Panc1 (cell line): ENCODE results near the gene CLDN7. TPM values are rescaled to one million over a fixed set of nuclear protein-coding genes. Genes with fewer than 3 reads are reported as not detected.

Source experiments
- ATAC-seq: fragments of 200-7000 bp; cut with Tn5 transposase; 2 replicates; pipeline ENCODE4 v1.9.1; 2020; ENCODE audit warnings: mild to moderate bottlenecking, moderate library complexity
- BruUV-seq: library from RNA; stranded (reverse); fragments of 400-500 nt; replicated peaks from 2 replicates; lab custom pipeline; 2021; lab: Mats Ljungman, UMichigan
- CTCF ChIA-PET: fragments of 300-600 bp; sonication (Branson Sonifier 250); formaldehyde crosslinking; loops from one replicate; lab custom pipeline; 2022; ENCODE audit warnings: antibody characterized with exemption; lab: Charles Lee
- POLR2A ChIA-PET: fragments of 300-600 bp; sonication (Branson Sonifier 250); formaldehyde crosslinking; loops from one replicate; lab custom pipeline; 2022; ENCODE audit warnings: antibody characterized with exemption; lab: Charles Lee
- DNase-seq: peaks from one replicate; pipeline ENCODE4 v3.0.0-alpha.2; 2010; ENCODE audit warnings: low read depth, low spot score
- H3K27ac ChIP-seq: 2 replicates; pipeline ENCODE4 v1.5.1; 2011; ENCODE audit warnings: mild to moderate bottlenecking, low read length, inconsistent platforms
- H3K27me3 ChIP-seq: fragments of 200-500 bp; sonication (Bioruptor generic); 2 replicates; pipeline ENCODE4 v1.6.0; 2014; ENCODE audit warnings: low read length, inconsistent platforms; ENCODE audit not compliant: control insufficient read depth, insufficient read depth
- H3K36me3 ChIP-seq: fragments of 200-500 bp; sonication (Bioruptor generic); 2 replicates; pipeline ENCODE4 v1.5.1; 2014; ENCODE audit warnings: inconsistent platforms, mild to moderate bottlenecking, low read length, moderate library complexity; ENCODE audit not compliant: control insufficient read depth, insufficient read depth
- H3K4me1 ChIP-seq: 2 replicates; pipeline ENCODE4 v1.5.1; 2011; ENCODE audit warnings: inconsistent platforms, mild to moderate bottlenecking, low read length, moderate library complexity; ENCODE audit not compliant: control insufficient read depth, insufficient read depth
- H3K4me3 ChIP-seq, 2 experiments: 2 replicates each; pipeline ENCODE4 v1.5.1; 2011 to 2012; ENCODE audit warnings: low read depth in 2 of 2, low read length in 2 of 2, mild to moderate bottlenecking in 2 of 2, inconsistent platforms in 1 of 2, moderate library complexity in 1 of 2
- H3K9me3 ChIP-seq: fragments of 200-500 bp; sonication (Bioruptor generic); 2 replicates; pipeline ENCODE4 v1.5.1; 2014; ENCODE audit warnings: low read depth, mild to moderate bottlenecking, inconsistent platforms, low read length, moderate library complexity; ENCODE audit not compliant: control insufficient read depth, insufficient read depth
- CTCF ChIP-seq: fragments of 450-650 bp; IDR thresholded peaks from 2 replicates; pipeline ENCODE4 v1.5.1; 2017; ENCODE audit warnings: mild to moderate bottlenecking
- POLR2AphosphoS5 ChIP-seq: IDR thresholded peaks from 2 replicates; pipeline ENCODE4 v1.6.1; 2012; ENCODE audit warnings: mild to moderate bottlenecking, low read depth, low read length, moderate library complexity
- SIN3A ChIP-seq: IDR thresholded peaks from 2 replicates; pipeline ENCODE4 v1.6.1; 2012; ENCODE audit warnings: low read depth, mild to moderate bottlenecking, low read length, moderate library complexity, borderline replicate concordance; ENCODE audit not compliant: insufficient read depth
- TCF7L2 ChIP-seq: IDR thresholded peaks from 2 replicates; pipeline ENCODE4 v1.6.1; 2011; ENCODE audit warnings: mild to moderate bottlenecking, low read depth, low read length, inconsistent platforms
- in situ Hi-C: cut with HindIII; loops from 2 replicates; pipeline ENCODE4 v1.10.0; 2016; ENCODE audit warnings: low sequenced_read_pairs, low pct_unique_long_range_greater_than_20kb
- intact Hi-C: fragments of 100-400 bp; cut with micrococcal nuclease; formaldehyde crosslinking; loops from one replicate; pipeline ENCODE4 v1.10.0; 2022; ENCODE audit not compliant: unreplicated experiment
- total RNA-seq: library from RNA; stranded (reverse); gene quantifications from one replicate; pipeline ENCODE4 v1.2.1, GENCODE V29; 2021; ENCODE audit not compliant: unreplicated experiment
- TF ChIP-seq, protein P1 (sequence below), 2 experiments: IDR thresholded peaks; 2 replicates each; pipeline ENCODE4 v1.6.1; 2011 to 2012; ENCODE audit warnings: low read depth in 2 of 2, control low read depth in 1 of 2, low read length in 1 of 2, mild to moderate bottlenecking in 1 of 2, moderate library complexity in 1 of 2; ENCODE audit not compliant: insufficient read depth in 1 of 2

CLDN7 gene
- total RNA-seq, 1 experiment from 2014 or later = 43.1 TPM

DNA sequence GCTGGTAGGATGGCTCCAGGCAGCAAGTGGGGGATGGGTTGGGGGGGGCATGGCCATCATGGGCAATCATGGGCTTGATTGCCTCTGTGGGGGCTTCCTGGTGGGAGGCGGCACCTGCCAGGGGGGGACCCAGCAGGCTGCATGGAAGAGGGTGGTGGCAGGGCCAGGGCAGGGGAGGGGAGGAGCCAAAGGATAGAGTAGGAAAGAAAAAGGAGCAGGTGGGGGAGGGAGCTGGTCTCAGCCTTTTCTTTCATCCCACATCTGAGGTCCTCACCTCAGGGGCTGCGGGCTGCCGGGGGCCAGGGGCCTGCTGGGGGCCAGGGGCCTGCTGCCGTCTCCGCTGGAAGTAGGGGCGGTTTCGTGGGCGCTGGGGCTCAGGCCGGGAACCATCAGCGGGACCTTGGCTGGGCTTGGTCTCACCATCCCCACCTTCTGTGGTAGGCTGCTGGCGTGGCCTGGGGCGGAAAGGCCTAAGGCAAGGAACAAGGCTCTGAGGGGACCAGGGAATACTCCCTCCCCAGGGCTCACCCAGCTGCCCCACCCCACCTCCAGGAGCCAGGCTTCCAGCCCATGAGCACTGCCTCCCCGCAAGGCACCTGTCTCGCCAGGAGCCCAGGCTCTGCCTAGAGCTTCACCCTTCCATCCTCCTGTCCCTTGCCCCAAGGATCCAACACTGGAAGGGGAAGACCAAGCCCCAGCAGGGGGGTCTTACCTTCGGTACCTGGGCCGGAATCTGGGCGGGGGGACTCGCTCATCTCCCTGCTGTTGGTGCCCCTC is 27.2 kb upstream of the CLDN7 start:
- Histone ChIP-seq H3K27me3 (no peaks in the 10 kb centered on the region), H3K9me3 (no peaks in the 10 kb centered on the region), H3K36me3 (no peaks in the 10 kb centered on the region), H3K4me1 (peaks cover 12% of the 10 kb centered on the region), H3K4me3 (no peak overlapping the region), H3K27ac (no peak overlapping the region)
- intact Hi-C loops = no loop called here
- TF ChIP-seq TCF7L2 = no peak
- TF ChIP-seq, protein P1, sequence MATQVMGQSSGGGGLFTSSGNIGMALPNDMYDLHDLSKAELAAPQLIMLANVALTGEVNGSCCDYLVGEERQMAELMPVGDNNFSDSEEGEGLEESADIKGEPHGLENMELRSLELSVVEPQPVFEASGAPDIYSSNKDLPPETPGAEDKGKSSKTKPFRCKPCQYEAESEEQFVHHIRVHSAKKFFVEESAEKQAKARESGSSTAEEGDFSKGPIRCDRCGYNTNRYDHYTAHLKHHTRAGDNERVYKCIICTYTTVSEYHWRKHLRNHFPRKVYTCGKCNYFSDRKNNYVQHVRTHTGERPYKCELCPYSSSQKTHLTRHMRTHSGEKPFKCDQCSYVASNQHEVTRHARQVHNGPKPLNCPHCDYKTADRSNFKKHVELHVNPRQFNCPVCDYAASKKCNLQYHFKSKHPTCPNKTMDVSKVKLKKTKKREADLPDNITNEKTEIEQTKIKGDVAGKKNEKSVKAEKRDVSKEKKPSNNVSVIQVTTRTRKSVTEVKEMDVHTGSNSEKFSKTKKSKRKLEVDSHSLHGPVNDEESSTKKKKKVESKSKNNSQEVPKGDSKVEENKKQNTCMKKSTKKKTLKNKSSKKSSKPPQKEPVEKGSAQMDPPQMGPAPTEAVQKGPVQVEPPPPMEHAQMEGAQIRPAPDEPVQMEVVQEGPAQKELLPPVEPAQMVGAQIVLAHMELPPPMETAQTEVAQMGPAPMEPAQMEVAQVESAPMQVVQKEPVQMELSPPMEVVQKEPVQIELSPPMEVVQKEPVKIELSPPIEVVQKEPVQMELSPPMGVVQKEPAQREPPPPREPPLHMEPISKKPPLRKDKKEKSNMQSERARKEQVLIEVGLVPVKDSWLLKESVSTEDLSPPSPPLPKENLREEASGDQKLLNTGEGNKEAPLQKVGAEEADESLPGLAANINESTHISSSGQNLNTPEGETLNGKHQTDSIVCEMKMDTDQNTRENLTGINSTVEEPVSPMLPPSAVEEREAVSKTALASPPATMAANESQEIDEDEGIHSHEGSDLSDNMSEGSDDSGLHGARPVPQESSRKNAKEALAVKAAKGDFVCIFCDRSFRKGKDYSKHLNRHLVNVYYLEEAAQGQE (IDR thresholded peaks at IDR 0.05; ENCODE audit: insufficient read depth in 1 of 2, low read depth in 2 of 2, low read length in 1 of 2) = no peak
- no peak for TF ChIP-seq POLR2AphosphoS5
- no peak for TF ChIP-seq CTCF
- TF ChIP-seq SIN3A = no peak
- ChIA-PET CTCF (interaction anchor here (0.6 kb wide), 1 partner anchor 40 kb away, joined by 3 read pairs; the partner anchor contains the start of gene NEURL4), POLR2A (no interaction called here)
- ATAC-seq (no peak), DNase-seq (no peak)
- no TSS peak for BruUV-seq
- in situ Hi-C loops = no loop called here

GRCh38 chr17:7285679-7286078 is 23.4 kb upstream of the CLDN7 start:
- no peak for ATAC-seq
- no peak overlapping the region for H3K4me3 ChIP-seq
- in situ Hi-C loops = no loop called here
- DNase-seq = no peak
- no peak for TF ChIP-seq SIN3A
- H3K27ac ChIP-seq = no peak overlapping the region
- BruUV-seq = no TSS peak
- H3K4me1 ChIP-seq = no peaks in the 10 kb centered on the region
- no peaks in the 10 kb centered on the region for H3K27me3 ChIP-seq
- CTCF ChIA-PET = no interaction called here
- no peaks in the 10 kb centered on the region for H3K36me3 ChIP-seq
- intact Hi-C loops = no loop called here
- no peaks in the 10 kb centered on the region for H3K9me3 ChIP-seq
- POLR2A ChIA-PET = no interaction called here

GRCh38 chr17:7284911-7285310 is 22.6 kb upstream of the CLDN7 start:
- no peak for DNase-seq
- in situ Hi-C loops (no loop called here), intact Hi-C loops (no loop called here)
- H3K27ac ChIP-seq = no peak overlapping the region
- TF ChIP-seq, protein P1 (IDR thresholded peaks at IDR 0.05; ENCODE audit: insufficient read depth in 1 of 2, low read depth in 2 of 2, low read length in 1 of 2) = no peak
- TF ChIP-seq TCF7L2 (no peak), POLR2AphosphoS5 (no peak), SIN3A (no peak), CTCF (no peak)
- no peaks in the 10 kb centered on the region for H3K27me3 ChIP-seq
- CTCF ChIA-PET = no interaction called here
- no TSS peak for BruUV-seq
- no peaks in the 10 kb centered on the region for H3K36me3 ChIP-seq
- no peak for ATAC-seq
- no peaks in the 10 kb centered on the region for H3K9me3 ChIP-seq
- no peak overlapping the region for H3K4me3 ChIP-seq
- POLR2A ChIA-PET = no interaction called here
- no peaks in the 10 kb centered on the region for H3K4me1 ChIP-seq
